ENCODE results near the gene LRIT1.

GRCh38 chr10:84226616-84227015 lies 14.7 kb downstream of the LRIT1 start:
- no peak for TF ChIP-seq CTCF (IDR thresholded peaks at IDR 0.05)
- no peak for TF ChIP-seq POLR2A (IDR thresholded peaks at IDR 0.05)

All from ovary (tissue), 3 donors.